Raji (cell line): ENCODE data around the gene TCIRG1.

Source experiments
- POLR2A ChIP-seq: IDR thresholded peaks from 2 replicates; pipeline ENCODE4 v1.6.1; 2011; ENCODE audit warnings: low read depth, low read length, control low read depth; ENCODE audit not compliant: insufficient read depth

Gene TCIRG1

DNA sequence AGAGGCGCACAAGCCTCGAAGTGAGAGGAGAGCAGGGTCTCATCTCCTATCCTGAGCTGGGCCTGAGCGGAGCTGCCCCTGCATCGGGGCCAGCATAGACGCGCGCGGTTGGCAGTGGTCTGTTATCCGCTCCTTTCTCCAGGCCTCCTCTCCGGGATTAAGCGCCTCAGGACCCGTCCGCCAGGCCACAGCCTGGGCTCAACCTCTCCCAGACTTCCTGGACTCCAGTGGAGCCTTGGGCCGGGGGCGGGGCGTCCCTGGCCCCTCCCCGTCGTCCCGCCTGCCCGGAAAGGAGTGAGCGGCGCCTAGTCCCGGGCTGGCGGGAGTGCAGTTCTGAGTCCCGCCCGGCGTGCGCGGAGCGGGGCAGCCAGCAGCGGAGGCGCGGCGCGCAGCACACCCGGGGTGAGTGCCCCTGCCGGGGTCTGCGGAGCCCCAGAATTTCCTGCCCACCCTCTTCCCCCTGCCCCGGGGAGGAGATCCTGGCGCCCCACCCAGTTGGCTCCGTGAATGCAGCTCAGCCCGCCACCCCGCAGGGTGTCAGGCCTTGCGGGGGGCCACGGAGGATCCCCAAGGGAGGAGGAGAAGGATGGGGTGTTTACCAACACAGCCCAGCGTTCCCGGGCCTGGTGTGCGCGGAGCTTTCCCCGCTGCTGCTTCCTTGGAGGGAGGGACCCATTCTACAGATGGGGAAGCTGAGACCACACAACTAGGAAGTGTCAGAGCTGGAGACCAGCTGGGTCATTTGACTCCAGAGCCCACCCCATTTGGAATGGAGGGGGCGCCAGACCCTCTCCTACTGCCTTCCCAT, at the start of gene TCIRG1:
TSS of gene TCIRG1 (plus strand) at position 308 of the 808 bp plus-strand sequence. CDS start 2,247 bp downstream, outside the sequence.
- peak; percentile 63 for TF ChIP-seq POLR2A

DNA sequence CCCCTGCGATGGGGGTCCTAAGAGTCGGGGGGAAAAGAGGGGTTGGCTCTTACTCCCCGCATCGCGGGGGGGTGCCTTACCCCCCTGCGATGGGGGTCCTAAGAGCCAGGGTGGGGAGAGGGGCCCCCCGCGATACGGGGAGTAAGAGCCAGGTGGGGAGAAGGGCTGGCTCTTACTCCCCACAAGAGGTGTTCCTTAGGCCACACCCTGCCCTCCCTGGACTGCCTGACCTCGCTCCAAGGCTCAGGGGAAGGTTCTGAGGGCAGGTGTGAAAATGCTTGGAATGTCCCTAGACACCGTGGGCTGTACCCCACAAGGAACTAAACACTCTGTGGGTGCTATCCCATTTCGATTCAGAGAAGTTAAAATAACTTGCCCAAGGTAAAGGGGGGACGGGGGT, 42.8 kb upstream of the TCIRG1 start:
- TF ChIP-seq POLR2A: no peak

GRCh38 chr11:67996622-67997474, 42.0 kb upstream of the TCIRG1 start:
- TF ChIP-seq POLR2A: no peak

DNA sequence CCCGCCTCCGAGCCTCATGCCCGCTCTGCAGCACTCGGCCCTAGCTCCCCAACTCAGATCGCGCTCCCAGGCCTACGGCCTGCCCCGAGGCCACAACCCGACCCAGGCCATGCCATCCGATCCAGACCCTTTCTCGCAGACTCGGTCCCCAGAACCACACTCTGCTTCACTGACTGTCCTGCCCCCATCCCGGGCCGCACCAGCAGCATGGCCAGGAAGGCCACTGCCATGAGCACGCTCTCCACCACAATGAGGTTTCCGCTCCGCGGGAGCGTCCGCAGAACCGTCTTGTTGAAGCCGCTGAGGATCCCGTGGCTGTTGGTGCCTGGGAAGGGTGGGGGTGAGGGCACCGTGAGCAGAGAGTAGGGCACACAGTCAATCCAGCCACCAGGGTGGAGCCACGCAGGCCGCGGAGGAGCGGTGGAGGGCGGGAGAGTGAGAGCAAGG, 41.3 kb upstream of the TCIRG1 start:
- TF ChIP-seq POLR2A: no peak

DNA sequence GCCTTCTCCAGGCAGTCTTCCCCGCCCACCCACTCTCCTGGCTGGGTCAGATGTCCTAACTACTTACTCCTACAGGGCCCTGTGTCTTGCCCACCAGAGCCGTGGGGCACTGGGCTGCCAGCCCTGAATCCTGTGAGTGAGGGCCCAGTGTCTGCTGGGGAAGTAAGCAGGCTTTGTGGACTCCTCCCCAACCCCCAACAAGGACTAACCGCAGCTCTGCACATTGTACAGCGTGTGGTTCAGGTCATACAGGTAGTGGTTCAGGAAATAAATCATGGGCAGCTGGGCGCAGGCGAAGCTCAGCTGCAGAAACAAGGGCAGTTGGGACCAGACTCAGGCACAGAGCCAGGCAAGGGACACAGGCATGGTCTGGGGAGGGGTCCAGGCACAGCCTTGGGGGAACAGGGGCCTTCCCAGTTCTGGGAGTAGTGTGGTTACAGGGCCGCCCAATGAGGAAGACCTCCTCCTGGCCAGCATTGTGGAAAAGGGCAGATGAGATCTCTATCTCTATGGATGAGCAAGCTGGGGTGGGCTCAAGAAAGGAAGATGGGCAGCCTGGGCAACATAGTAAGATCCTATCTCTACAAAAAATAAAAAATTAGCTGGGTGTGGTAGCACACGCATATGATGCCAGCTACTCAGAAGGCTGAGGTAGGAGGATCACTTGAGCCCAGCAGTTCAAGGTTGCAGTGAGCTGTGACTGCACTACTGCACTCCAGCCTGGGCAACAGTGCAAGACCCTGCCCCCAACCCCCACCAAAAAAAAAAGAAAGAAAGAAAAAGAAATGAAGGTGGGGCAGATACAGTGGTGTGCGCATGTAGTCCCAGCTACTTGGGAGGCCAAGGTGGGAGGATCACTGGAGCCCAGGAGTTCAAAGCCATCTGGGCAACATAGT, 40.4 kb upstream of the TCIRG1 start:
- TF ChIP-seq POLR2A: no peak

DNA sequence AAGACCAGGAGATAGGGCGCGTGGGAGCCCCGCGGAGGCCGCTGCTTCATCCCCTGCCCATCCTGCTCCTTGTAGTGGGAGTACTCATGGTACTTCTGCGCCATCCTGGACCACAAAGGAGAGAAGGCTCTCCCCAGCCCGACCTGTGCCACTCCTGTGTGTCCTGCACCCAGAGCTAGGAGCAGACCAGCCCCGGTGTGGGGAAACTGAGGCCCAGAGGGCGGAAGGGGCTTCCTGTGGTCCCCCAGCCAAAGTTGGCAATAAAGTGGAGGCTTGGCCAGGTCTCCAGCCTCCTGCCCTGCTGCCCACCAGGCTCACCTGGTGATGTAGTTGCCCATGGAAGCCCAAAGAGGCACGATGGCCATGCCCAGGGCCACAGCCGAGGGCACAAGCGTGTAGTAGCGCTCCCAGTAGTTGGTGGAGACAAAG, 39.6 kb upstream of the TCIRG1 start:
- no peak for TF ChIP-seq POLR2A

DNA sequence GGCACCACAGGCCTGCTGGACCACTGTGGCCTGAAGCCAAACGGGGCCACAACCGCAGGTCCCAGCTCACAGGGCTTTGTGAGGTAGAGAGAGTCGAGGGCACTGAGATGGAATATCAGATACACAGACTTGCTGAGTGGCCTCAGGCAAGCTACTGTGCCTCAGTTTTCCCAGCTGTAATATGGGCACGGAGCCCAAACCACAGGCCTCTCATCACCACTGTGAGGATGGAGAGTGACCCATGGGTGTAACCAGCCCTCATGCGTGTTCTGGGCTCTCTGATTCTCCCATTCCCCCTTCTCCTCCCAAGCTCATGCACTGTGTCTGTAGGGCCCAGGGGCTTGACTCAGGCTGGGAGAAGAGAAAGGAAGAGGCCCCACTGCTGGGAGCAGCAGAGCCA, 39.1 kb upstream of the TCIRG1 start:
- no peak for TF ChIP-seq POLR2A

GRCh38 chr11:68002575-68002937, 36.3 kb upstream of the TCIRG1 start:
- TF ChIP-seq POLR2A: no peak; the same call in 1 of the 2 replicates

GRCh38 chr11:68002938-68003845, 35.6 kb upstream of the TCIRG1 start:
- TF ChIP-seq POLR2A: peak; percentile 53

- peak; percentile 79 for TF ChIP-seq POLR2A
These were observed 34.8 kb upstream of the TCIRG1 start, which contains the start of gene UNC93B1 for GRCh38 chr11:68003846-68004550. Gene UNC93B1, minus strand, starts transcription at chr11:68004097. Its CDS starts 54 bp downstream, at chr11:68004043.

DNA sequence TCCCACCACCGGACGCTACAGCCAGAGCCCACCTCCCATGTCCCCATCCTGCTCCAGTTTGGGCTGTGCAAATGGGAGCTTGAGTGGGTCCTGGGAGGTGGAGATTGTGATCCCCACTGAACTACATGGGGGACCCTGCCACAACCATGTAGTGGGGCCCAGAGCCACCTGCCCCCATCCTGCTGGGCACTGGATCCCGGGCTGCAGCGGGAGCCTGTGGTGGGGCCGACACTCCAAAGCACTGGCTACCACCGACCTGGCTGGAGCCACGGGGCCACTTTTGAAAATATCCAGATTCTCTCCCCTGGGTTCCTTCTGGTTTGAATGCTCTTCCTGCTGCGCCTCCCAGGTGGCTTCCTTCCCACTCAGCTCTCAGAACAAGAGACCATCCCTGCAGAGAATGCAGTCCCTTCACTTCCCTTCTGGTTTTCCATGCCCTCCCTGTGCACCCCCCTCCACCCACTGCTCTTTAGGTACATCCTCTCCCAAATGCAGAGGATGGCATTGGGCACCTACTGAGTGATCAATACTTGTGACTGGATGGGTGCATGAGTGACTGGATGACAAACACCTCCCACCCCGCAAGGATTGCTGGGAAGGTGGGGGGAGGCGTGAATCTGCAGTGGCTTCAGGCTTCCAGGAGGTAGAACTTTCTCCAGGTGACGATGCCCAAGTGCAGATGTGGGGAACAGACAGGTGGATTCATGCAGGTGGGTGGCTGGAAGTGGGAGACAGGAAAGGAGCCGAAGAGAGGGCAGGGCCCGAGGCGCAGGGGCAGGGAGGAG, 34.1 kb upstream of the TCIRG1 start:
- no peak for TF ChIP-seq POLR2A

- no peak for TF ChIP-seq POLR2A
These were observed 32.1 kb upstream of the TCIRG1 start for GRCh38 chr11:68006606-68007166.
